ENCODE results near the gene CEP95. TPM values are rescaled to one million over a fixed set of nuclear protein-coding genes. Genes with fewer than 3 reads are reported as not detected.
A peak's percentile ranks its signal among the peaks of the same experiment; 100 is the strongest.

Gene CEP95
- total RNA-seq, 3 donors from 2014 or later: 56.5 to 74.4 (median 73.2) TPM

DNA sequence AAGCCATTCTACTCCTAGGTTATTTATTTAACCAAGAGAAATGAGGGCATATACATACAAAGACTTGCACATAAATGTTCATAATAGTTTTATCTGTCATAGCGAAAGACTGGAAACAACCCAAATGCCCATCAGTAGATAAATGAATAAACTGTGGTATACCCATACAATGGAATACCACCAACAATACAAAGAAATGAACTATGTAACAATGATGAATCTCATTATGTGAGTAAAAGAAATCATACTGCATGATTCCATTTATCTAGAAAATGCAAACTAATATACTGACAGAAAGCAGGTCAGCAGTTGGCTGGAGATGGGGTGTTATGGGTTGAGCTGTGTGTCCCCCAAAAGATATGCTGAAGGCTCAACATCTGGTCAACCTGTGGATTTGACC is 57.3 kb downstream of the CEP95 start:
- TF ChIP-seq POLR2AphosphoS5 (IDR thresholded peaks at IDR 0.05) (no peak), POLR2A (IDR thresholded peaks at IDR 0.05) (no peak), CTCF (IDR thresholded peaks at IDR 0.05) (no peak)
- Histone ChIP-seq H3K4me1 (no peaks in the 10 kb centered on the region), H3K27ac (no peak overlapping the region), H3K9me3 (no peaks in the 10 kb centered on the region), H3K36me3 (no peaks in the 10 kb centered on the region), H3K4me3 (no peak overlapping the region), H3K27me3 (no peaks in the 10 kb centered on the region)
- intact Hi-C loops (cut with DNase I; ENCODE audit: low total_unique reads): no loop called here
- no peak for DNase-seq (ENCODE audit: low spot score in 2 of 2)

DNA sequence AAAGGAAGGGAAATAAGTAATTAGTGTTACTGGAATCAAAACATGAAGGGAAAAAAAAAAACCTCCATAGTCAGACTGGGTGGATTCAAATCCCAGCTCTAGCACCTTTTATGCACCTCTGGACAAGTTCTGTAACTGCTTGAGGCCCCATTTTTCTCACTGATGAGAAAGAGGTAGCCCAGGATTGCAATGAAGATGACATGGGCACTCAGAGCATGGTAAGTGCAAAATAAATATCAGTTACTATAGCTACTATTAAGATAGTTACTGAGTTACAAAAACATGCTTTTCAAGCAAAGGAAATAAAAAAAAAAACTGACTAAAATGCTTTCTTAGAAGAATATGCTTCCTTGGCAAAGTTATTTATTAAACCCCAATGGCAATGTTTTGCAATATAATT is 58.8 kb downstream of the CEP95 start:
- intact Hi-C loops (cut with DNase I; ENCODE audit: low total_unique reads): no loop called here
- no peaks in the 10 kb centered on the region for H3K4me1 ChIP-seq
- H3K36me3 ChIP-seq: no peaks in the 10 kb centered on the region
- no peaks in the 10 kb centered on the region for H3K27me3 ChIP-seq
- no peak overlapping the region for H3K27ac ChIP-seq
- no peak overlapping the region for H3K4me3 ChIP-seq
- TF ChIP-seq CTCF (IDR thresholded peaks at IDR 0.05) (no peak), POLR2AphosphoS5 (IDR thresholded peaks at IDR 0.05) (no peak), POLR2A (IDR thresholded peaks at IDR 0.05) (no peak)
- no peaks in the 10 kb centered on the region for H3K9me3 ChIP-seq
- DNase-seq (ENCODE audit: low spot score in 2 of 2): no peak

- Histone ChIP-seq H3K4me3 (no peak overlapping the region), H3K27ac (no peak overlapping the region), H3K4me1 (no peaks in the 10 kb centered on the region), H3K27me3 (no peaks in the 10 kb centered on the region), H3K9me3 (no peaks in the 10 kb centered on the region), H3K36me3 (no peaks in the 10 kb centered on the region)
- TF ChIP-seq POLR2AphosphoS5 (IDR thresholded peaks at IDR 0.05) (no peak), POLR2A (IDR thresholded peaks at IDR 0.05) (no peak), CTCF (IDR thresholded peaks at IDR 0.05) (no peak)
- DNase-seq (ENCODE audit: low spot score in 2 of 2): no peak
- intact Hi-C loops (cut with DNase I; ENCODE audit: low total_unique reads): no loop called here
Measured at GRCh38 chr17:64571746-64572145, 65.0 kb downstream of the CEP95 start.

- H3K27ac ChIP-seq: peak overlapping the region; percentile 9 to 39
- intact Hi-C loops (cut with DNase I; ENCODE audit: low total_unique reads): no loop called here
- no peaks in the 10 kb centered on the region for H3K27me3 ChIP-seq
- no peaks in the 10 kb centered on the region for H3K36me3 ChIP-seq
- H3K4me1 ChIP-seq: no peaks in the 10 kb centered on the region
- TF ChIP-seq POLR2A (IDR thresholded peaks at IDR 0.05): no peak
- no peak for TF ChIP-seq POLR2AphosphoS5 (IDR thresholded peaks at IDR 0.05)
- TF ChIP-seq CTCF (IDR thresholded peaks at IDR 0.05): no peak
- no peak overlapping the region for H3K4me3 ChIP-seq
- no peak for DNase-seq (ENCODE audit: low spot score in 2 of 2)
- no peaks in the 10 kb centered on the region for H3K9me3 ChIP-seq
Measured at GRCh38 chr17:64572682-64573154, 65.9 kb downstream of the CEP95 start.

DNA sequence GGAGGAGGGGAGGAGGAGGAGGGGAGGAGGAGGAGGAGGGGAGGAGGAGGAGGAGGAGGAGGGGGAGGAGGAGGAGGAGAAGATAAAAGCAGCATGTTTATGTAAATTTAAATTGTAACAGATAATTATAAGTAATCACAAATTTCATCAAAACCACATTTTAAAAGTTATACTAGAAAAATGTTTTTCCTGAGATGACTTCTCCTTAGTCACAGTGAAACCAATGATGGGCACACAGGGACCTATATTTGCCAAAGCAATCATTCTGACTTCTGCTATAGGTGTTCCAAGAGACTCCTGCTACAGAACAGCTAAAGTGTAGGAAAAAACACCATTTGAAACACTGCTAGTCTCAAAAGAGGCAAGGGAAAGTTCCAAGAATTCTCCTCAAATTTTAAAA is 66.4 kb downstream of the CEP95 start:
- H3K4me3 ChIP-seq: no peak overlapping the region
- intact Hi-C loops (cut with DNase I; ENCODE audit: low total_unique reads): no loop called here
- no peak for DNase-seq (ENCODE audit: low spot score in 2 of 2)
- H3K4me1 ChIP-seq: no peaks in the 10 kb centered on the region
- H3K9me3 ChIP-seq: no peaks in the 10 kb centered on the region
- no peaks in the 10 kb centered on the region for H3K36me3 ChIP-seq
- no peak overlapping the region for H3K27ac ChIP-seq
- TF ChIP-seq CTCF (IDR thresholded peaks at IDR 0.05): no peak
- TF ChIP-seq POLR2AphosphoS5 (IDR thresholded peaks at IDR 0.05): no peak
- no peak for TF ChIP-seq POLR2A (IDR thresholded peaks at IDR 0.05)
- H3K27me3 ChIP-seq: no peaks in the 10 kb centered on the region
